Adrenal gland (tissue), 12 donors: ENCODE results near the gene NEIL1. TPM values are rescaled to one million over a fixed set of nuclear protein-coding genes. Genes with fewer than 3 reads are reported as not detected.

Experiments
- DNase-seq, 7 donors: peaks; one replicate each; pipeline ENCODE4 v3.0.0-alpha.2; 2019 to 2020
- H3K27ac ChIP-seq, 5 donors: fragments of 200-600 bp; sonication (generic) in 4 of 5; 1 replicate in 3 of 5; 2 replicates in 2 of 5; pipeline versions ENCODE4 v1.5.1 to v1.8.0; 2016 to 2020; ENCODE audit warnings: mild to moderate bottlenecking in 1 of 5
- H3K27me3 ChIP-seq: fragments of 200-600 bp; 2 replicates; pipeline ENCODE4 v1.8.0; 2021
- H3K36me3 ChIP-seq, 2 donors: fragments of 200-600 bp; replicated peaks in 1 of 2; 1 replicate in 1 of 2; 2 replicates in 1 of 2; pipeline versions ENCODE4 v1.5.1 to v1.8.0; 2018 to 2022
- H3K4me1 ChIP-seq, 2 donors: fragments of 200-600 bp; replicated peaks in 1 of 2; 1 replicate in 1 of 2; 2 replicates in 1 of 2; pipeline versions ENCODE4 v1.5.1 to v1.8.0; 2018 to 2021
- H3K4me3 ChIP-seq, 4 donors: fragments of 200-600 bp; sonication (generic) in 3 of 4; one replicate each; pipeline ENCODE4 v1.5.1; 2016 to 2018
- H3K9me3 ChIP-seq, 3 donors: fragments of 200-600 bp; sonication (generic) in 1 of 3; replicated peaks in 1 of 3; 1 replicate in 2 of 3; 2 replicates in 1 of 3; pipeline versions ENCODE4 v1.5.1 to v1.8.0; 2016 to 2021
- POLR2A ChIP-seq, 2 donors: fragments of 450-650 bp; IDR thresholded peaks; one replicate each; pipeline ENCODE4 v1.6.1; 2017; ENCODE audit warnings: antibody characterized with exemption in 2 of 2, mild to moderate bottlenecking in 2 of 2, moderate library complexity in 1 of 2
- WGBS, 4 donors: extraction: QIAGEN DNeasy Blood & Tissue Kit in 2 of 4; methylation state at CpG; one replicate each; pipeline versions ENCODE4 v1.1.5 to v1.1.7; 2013 to 2017; 5-methylcytosine and 5-hydroxymethylcytosine counted together
- intact Hi-C, 2 donors: fragments of 100-400 bp; cut with DNase I; formaldehyde crosslinking; loops; one replicate each; pipeline versions ENCODE4 v1.14.1 to v1.15.0; 2022 to 2023
- polyA plus RNA-seq, 3 donors: library from polyadenylated mRNA; stranded (reverse); fragments of 200-250 nt in 2 of 3; fragments of 350-450 nt in 1 of 3; fragmentation: Illumina TruSeq in 1 of 3; extraction: RNeasy Lipid Tissue Mini Kit (QIAGEN cat#74804) in 1 of 3; gene quantifications; one replicate each; pipeline ENCODE4 v1.2.3, GENCODE V29; 2013 to 2014
- total RNA-seq, 9 donors: library from RNA; depleted of rRNA in 4 of 9; stranded (reverse); fragments of >200 nt in 4 of 9; fragments of 120-200 nt in 1 of 9; fragmentation: NEBNext Ultra II Directional in 1 of 9; extraction: Animal tissue kit (Norgen Biotek cat#: 25700) in 1 of 9; gene quantifications; one replicate each; pipeline versions ENCODE4 v1.1.0 to v1.2.4, GENCODE V29; 2013 to 2023
- TF ChIP-seq, protein P1 (sequence below), 6 experiments: fragments of 450-650 bp in 4 of 6; fragments of 200-600 bp in 2 of 6; sonication (generic) in 1 of 6; IDR thresholded peaks; 1 replicate in 5 of 6; 2 replicates in 1 of 6; pipeline versions ENCODE4 v1.5.1 to v1.8.0; 2016 to 2021; ENCODE audit warnings: antibody characterized with exemption in 6 of 6, mild to moderate bottlenecking in 2 of 6, moderate library complexity in 1 of 6
- donor health status: healthy with polysubstance abuse.
- donor health status: Bipolar disorder and iron deficiency.
- donor health status: DM: yes; HTN: yes; CAD: no.
- donor health status: DM: no; HTN: no; CAD: no.
- donor health status: DM: no; HTN: no; CAD: no.
- donor health status: DM: yes; HTN: yes; CAD: no.

NEIL1 gene
- total and polyA plus RNA-seq, 12 donors, result 6.3 to 208 (median 61.2) TPM

- 14 to 33% (median 27%) methylated on average over 1 of the region's 1 CpG; no CpG with 5 or more reads in 1 of the 4 donors for WGBS, 4 donors
- intact Hi-C loops, result no loop called here
- H3K4me1 ChIP-seq, result peaks cover 22 to 34% of the 10 kb centered on the region in 2 donors
- TF ChIP-seq, protein P1, sequence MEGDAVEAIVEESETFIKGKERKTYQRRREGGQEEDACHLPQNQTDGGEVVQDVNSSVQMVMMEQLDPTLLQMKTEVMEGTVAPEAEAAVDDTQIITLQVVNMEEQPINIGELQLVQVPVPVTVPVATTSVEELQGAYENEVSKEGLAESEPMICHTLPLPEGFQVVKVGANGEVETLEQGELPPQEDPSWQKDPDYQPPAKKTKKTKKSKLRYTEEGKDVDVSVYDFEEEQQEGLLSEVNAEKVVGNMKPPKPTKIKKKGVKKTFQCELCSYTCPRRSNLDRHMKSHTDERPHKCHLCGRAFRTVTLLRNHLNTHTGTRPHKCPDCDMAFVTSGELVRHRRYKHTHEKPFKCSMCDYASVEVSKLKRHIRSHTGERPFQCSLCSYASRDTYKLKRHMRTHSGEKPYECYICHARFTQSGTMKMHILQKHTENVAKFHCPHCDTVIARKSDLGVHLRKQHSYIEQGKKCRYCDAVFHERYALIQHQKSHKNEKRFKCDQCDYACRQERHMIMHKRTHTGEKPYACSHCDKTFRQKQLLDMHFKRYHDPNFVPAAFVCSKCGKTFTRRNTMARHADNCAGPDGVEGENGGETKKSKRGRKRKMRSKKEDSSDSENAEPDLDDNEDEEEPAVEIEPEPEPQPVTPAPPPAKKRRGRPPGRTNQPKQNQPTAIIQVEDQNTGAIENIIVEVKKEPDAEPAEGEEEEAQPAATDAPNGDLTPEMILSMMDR (IDR thresholded peaks at IDR 0.05), result no peak
- TF ChIP-seq POLR2A (IDR thresholded peaks at IDR 0.05), result no peak
- peak in 3 of 7 donors; percentile 34 to 50 (median 48) for DNase-seq
- H3K27me3 ChIP-seq, result no peaks in the 10 kb centered on the region
- peak overlapping the region in 2 of 5 donors; percentile 84 to 85 for H3K27ac ChIP-seq
- peaks cover 0 to 77% of the 10 kb centered on the region in 2 donors for H3K36me3 ChIP-seq
- H3K4me3 ChIP-seq, result no peak overlapping the region
- no peaks in the 10 kb centered on the region for H3K9me3 ChIP-seq
These were observed 13.6 kb downstream of the NEIL1 start for GRCh38 chr15:75360391-75360790.

DNA sequence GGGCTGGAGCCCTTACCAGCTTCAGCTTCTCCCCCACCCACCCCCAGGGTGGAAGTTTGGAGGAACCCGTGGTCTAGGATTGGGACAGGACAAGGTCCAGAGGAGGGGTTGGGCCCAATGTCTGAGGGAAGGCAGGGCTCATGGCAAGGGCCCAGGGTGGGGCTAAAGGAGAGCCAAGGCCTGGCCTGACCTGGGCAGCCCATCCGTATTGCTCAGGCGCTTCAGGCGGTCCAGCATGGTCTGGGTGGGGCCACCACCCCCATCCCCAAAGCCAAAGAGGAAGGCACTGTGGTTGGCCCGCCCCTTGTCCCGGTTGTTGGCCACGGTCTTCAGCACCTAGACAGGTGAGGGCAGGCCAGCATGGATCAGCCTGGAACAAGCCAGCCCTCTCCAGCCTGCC lies 14.0 kb downstream of the NEIL1 start:
- peak in 2 of 7 donors; percentile 30 to 54 for DNase-seq
- Histone ChIP-seq H3K36me3 (peaks cover 0 to 77% of the 10 kb centered on the region in 2 donors), H3K27ac (peak overlapping the region in 4 of 5 donors; percentile 65 to 85 (median 76)), H3K9me3 (no peaks in the 10 kb centered on the region), H3K4me3 (no peak overlapping the region), H3K27me3 (no peaks in the 10 kb centered on the region), H3K4me1 (peaks cover 22 to 34% of the 10 kb centered on the region in 2 donors)
- intact Hi-C loops, result no loop called here
- no peak for TF ChIP-seq POLR2A (IDR thresholded peaks at IDR 0.05)
- TF ChIP-seq, protein P1 (IDR thresholded peaks at IDR 0.05), result no peak
- 89 to 94% (median 92%) methylated on average over 1 to 7 of the region's 7 CpGs for WGBS, 4 donors

GRCh38 chr15:75361361-75361988 lies 14.6 kb downstream of the NEIL1 start:
- peak in 2 of 7 donors; percentile 31 to 57 for DNase-seq
- TF ChIP-seq, protein P1 (IDR thresholded peaks at IDR 0.05), result no peak
- no peak for TF ChIP-seq POLR2A (IDR thresholded peaks at IDR 0.05)
- peak overlapping the region; percentile 28 to 85 (median 69) for H3K27ac ChIP-seq
- no peaks in the 10 kb centered on the region for H3K27me3 ChIP-seq
- intact Hi-C loops, result no loop called here
- peaks cover 0 to 77% of the 10 kb centered on the region in 2 donors for H3K36me3 ChIP-seq
- H3K4me3 ChIP-seq, result no peak overlapping the region
- peaks cover 22 to 34% of the 10 kb centered on the region in 2 donors for H3K4me1 ChIP-seq
- no peaks in the 10 kb centered on the region for H3K9me3 ChIP-seq
- WGBS, 4 donors, result 40 to 77% (median 67%) methylated on average over 3 to 10 of the region's 10 CpGs

- 43 to 100% (median 52%) methylated on average over 1 to 13 of the region's 13 CpGs for WGBS, 4 donors
- Histone ChIP-seq H3K4me1 (peaks cover 22 to 35% of the 10 kb centered on the region in 2 donors), H3K4me3 (no peak overlapping the region), H3K9me3 (no peaks in the 10 kb centered on the region), H3K36me3 (peaks cover 0 to 77% of the 10 kb centered on the region in 2 donors), H3K27me3 (no peaks in the 10 kb centered on the region), H3K27ac (peak overlapping the region; percentile 69 to 85 (median 73))
- intact Hi-C loops, result no loop called here
- DNase-seq, result peak; percentile 88 to 97 (median 95)
- TF ChIP-seq POLR2A (IDR thresholded peaks at IDR 0.05), result peak in 1 of 2 donors; percentile 63
- TF ChIP-seq, protein P1 (IDR thresholded peaks at IDR 0.05), result peak in 4 of 6 experiments; percentile 12 to 29 (median 23)
These were observed 15.3 kb downstream of the NEIL1 start for GRCh38 chr15:75361989-75362641.
